ENCODE measurements around the gene MYO5B.
"Not testable (repeated sequence)": the region's sequence is repeated elsewhere in the genome, so short reads cannot be mapped to it uniquely, and the experiment has no call there.

The MYO5B gene

DNA sequence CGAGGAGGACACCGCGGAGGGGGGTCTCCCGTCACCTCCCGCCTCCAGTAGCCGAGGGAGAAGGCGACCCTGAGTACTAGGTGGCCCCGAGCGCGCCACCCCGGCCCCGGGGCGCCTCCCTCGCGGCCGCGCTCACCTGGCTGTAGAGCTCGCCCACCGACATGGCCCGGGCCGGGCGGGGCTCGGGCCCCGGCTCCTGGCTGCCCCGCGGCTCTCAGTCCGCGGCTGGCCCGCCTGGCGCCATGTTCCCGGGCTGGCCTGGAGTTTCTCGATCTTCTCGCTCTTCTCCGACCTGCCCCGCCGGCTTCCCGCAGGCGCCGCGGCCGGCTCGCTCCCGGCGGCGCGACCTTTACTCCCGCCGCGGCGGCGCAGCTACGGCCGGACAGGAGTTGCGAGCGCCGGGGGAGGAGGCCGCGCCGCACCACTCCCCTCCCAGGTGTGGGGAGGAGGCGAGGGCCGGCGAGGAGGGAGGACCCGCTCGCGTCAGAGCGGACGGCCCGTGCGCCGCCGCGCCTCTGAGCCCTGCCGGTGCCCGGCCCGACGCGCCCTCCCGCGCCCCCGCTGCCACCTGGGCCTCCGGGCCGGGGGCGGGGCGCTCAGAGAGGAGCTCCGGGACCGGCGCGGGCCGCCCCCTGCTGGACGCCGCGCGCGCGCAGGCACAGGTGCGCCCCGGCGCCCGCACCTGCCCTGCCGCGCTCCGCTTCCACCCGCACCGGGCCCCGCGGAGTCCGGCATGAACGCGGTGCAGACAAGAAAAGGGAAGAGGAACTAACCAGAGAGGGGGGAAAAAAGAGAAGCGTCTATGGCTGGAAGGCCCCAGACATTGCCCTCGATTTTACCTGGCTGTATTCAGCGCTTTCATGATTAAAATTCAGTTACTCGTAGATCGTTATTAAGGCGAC, at the start of gene MYO5B:
Gene MYO5B (minus strand): TSS at position 517 of the 902 bp plus-strand sequence. CDS start 354 bp downstream, at position 163.
- DNase-seq (ENCODE audit: low read depth) = peak; percentile 26

DNA sequence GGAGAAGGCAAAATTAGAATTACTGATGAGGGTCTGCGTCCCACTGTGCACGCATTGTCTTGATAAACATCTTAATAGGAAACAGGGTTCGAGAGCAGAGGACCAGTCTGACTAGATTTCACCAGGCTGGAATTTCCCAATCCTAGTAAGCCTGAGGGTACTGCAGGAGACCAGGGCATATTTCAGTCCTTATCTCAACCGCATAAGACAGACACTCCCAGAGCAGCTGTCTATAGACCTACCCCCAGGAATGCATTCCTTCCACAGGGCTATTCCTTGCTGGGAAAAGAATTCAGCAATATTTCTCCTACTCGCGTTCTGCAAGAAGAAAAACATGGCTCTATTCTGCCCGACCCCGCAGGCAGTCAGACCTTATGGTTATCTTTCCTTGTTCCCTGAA, 46.8 kb upstream of the MYO5B start:
- DNase-seq (ENCODE audit: low read depth) = not testable (repeated sequence)

DNA sequence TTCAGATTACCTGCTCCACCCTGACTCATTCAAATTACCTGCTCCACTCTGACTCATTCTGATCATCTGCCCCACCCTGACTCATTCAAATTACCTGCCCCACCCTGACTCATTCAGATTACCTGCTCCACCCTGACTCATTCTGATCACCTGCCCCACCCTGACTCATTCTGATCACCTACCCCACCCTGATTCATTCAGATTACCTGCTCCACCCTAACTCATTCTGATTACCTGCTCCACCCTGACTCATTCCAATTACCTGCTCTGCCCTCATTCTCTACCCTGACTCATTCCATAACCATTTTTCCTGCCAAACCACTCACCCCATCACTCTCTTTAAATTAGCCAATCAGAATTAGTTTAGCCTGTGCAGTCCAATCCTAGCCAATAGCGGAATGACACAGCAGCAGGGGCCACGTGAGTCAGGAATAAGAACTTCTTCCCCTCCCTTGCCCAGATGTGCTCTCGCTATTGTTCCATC, 45.2 kb upstream of the MYO5B start:
- no peak for DNase-seq (ENCODE audit: low read depth)

GRCh38 chr18:50232419-50232818, 37.5 kb upstream of the MYO5B start:
- DNase-seq (ENCODE audit: low read depth) = no peak

DNA sequence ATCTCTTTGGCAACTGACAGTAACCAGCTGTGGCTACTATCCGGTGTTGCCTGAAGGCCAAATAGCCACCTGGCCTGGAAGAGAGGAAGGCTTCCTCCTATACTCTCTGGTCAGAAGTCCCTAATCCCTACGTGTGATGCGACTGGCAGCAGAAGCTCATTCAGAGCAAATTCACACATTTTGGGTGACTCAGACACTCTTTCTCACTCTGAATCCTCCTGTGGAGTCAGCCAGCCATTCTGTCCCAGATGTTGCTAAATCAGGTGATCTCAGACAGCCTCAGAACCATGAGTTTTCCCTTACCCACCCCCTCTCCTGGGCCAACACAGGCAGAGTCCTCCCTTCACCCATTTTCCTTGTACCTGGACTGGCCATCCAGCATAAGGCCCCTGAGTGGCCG, 36.7 kb upstream of the MYO5B start:
- DNase-seq (ENCODE audit: low read depth) = no peak

GRCh38 chr18:50220249-50220648, 25.3 kb upstream of the MYO5B start:
- not testable (repeated sequence) for DNase-seq (ENCODE audit: low read depth)

- DNase-seq (ENCODE audit: low read depth) = no peak
Observed at GRCh38 chr18:50218432-50219197, 23.7 kb upstream of the MYO5B start.

GRCh38 chr18:50209311-50209710, 14.4 kb upstream of the MYO5B start:
- DNase-seq (ENCODE audit: low read depth) = no peak

DNA sequence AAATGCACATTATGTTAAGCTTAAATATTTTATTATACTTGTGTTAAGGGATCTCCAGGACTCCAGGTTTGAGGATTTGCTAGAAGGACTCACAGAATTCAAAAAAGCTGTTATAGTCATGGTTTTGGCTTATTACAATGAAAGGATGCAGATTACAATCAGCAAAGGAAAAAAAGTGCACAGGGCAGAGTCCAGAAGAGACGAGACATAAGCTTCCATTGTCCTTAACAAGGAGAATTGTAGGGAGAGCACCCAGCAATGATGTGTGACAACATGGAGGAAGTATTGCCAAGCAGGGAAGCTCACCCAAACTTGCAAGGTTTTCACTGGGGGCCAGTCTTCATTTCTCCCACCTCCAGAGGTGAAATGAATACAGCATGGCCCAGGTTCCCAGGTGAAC, 12.8 kb upstream of the MYO5B start:
- DNase-seq (ENCODE audit: low read depth) = no peak

DNA sequence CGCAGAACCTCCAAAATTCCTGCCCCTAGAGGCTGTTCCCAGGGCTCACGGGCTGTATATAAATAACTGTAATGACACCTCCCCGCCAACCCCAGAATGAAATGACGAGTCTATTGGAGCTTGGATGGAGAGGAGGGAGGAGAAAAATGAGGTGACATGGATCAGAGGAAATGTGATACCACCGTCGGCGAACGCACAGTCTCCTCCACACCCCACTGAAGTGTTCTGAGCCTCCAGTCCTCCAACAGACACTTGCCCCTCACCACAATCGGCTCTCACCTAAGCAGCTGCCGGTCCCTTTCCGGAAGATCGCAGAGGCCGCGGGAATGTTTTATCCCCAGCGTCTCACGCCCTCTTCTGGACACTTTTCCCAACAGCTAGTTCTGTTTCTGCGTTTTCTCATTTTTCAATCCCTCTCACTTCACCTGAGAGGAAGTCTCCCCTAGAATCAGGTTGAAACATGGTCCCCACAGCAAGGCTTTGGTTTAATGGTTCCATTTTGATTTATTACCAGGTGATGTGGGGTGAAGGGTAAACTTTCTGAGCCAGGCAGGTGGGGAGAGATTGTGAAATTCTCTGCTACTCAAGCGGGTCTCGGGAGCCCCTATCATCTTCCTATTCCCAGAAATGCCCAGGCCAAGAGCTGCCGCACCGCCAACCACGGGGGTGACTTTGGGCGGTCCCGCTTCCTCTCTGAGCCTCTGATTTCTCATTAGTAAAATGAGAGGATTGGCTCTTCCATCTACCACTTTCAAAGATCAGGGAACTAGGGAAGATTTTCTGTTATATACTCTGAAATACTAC, 9.1 kb upstream of the MYO5B start:
- DNase-seq (ENCODE audit: low read depth) = no peak

- DNase-seq (ENCODE audit: low read depth) = no peak
Observed at GRCh38 chr18:50201476-50202018, 6.6 kb upstream of the MYO5B start.

- DNase-seq (ENCODE audit: low read depth) = no peak
Observed at GRCh38 chr18:50199921-50200320, 5.0 kb upstream of the MYO5B start.

DNA sequence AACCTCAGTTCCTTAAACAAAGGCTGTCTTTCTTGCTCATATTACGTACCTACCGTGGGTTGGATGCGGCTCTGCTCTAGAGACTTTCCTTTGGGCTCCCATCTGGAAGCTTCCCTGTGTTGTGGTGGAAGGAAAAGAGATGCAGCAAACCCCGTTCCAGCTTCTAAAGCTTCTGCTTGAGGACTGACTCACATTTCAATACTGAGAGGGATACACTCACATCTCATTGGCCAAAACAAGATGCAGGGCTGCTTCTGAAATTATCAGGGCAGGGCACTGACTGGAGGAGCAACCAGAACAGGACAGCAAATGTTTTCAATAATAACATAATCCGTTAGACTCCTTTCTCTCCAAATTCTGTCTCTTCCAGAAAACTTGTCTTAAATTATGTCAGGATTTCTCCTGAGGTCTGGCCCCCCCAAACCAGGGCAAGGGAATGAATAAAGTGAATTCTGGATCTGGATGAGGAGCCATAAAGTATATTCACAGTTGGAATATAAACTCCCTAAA, 4.5 kb upstream of the MYO5B start:
- DNase-seq (ENCODE audit: low read depth) = no peak

DNA sequence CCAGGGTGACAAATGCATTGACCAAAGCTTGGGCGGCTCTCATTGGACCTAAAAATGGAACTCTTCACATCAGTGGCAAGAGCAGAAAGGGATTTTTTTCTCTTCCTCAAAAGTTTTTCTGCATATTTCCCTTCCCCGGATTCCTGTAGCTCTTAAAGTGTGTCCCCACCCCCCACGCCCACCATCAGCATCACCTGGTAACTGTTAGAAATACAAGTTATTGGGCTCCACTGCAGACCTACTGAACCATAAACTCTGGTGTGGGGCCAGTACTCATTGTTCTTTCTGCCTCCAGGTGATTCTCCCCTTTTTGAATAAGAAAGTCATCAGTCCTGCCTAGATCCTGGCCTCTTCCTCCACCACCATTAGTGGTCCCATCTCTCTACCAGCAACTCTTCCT, 1.3 kb upstream of the MYO5B start:
- DNase-seq (ENCODE audit: low read depth) = no peak

GRCh38 chr18:50195689-50196088, 742 bp upstream of the MYO5B start:
- DNase-seq (ENCODE audit: low read depth) = no peak

DNA sequence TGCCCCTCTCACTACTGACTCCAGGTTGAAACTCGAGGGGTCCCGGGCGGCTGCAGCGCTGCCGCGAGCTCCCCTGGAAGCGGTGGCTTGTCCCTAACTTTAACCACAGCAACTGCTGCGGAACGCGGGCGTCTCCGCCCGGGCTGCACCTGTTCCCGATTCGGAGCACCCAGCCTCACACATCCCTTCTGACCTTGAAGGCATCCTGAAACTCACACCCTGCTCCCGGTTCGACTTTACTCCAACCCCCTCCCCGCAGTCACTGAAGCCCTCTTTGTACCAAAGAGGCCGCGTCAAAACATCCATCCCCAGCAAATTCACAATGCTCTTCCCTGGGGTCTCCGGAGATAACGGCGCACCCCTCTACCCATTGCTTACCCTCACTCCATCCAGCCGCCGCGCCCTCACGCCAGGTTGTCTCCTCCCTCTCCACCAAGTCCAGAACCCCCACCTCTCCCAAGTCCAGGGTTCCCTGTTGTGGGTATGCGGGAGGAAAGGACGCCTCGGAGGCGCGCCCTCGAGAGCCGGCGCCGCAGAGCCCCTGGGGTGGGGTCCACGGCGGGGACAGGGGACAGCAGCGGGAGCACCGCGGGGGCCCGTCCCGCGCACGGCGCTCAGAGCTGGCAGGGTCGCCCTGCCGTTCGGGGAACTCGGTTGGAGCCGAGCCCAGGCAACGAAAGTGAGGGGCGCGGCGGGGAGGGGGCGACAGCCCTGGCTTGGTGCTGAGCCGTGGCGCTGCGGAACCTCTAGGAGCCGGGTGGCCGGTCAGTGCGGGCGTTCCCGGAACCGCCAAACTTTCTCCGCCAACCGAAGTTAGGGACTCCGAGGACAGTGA, 934 bp downstream of the MYO5B start:
- DNase-seq (ENCODE audit: low read depth) = no peak

DNA sequence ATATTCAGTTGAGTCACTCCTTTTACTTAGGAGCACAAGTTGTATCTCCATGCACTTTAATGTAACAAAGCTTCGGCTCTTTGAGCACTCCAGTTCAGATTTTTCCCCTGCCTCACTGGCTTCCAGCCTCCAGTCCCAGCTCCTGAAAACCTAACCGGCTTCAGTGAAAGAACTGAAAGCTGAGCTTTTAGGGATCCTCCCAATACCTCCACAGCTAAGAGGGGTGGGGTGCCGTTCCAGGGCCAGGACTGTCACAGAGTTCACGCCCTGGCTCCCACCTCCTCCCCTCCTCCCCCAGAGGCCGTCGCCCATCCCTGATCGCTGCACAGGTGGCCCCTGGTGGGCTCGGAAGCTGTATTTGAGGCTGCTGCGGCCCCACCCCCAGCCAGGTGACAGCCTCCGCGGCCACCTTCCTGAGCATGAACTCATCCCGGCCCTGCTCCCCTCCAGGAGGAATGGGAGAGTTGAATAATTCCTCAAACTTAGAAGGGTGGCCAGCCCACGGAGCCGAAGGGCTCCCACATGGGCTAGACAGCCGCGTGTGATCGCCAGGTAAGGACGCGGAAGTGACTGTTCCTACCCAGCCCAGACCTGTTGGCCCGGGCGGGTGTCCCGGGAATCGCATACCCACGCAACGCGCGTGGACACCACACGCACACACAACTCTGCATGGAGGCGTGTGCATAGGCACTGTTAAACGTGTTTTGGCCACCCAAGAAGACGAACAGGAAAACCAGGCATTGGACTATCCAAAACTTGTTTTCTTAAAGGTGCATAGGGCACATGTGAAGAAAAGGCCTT, 1.8 kb downstream of the MYO5B start:
- DNase-seq (ENCODE audit: low read depth) = no peak

DNA sequence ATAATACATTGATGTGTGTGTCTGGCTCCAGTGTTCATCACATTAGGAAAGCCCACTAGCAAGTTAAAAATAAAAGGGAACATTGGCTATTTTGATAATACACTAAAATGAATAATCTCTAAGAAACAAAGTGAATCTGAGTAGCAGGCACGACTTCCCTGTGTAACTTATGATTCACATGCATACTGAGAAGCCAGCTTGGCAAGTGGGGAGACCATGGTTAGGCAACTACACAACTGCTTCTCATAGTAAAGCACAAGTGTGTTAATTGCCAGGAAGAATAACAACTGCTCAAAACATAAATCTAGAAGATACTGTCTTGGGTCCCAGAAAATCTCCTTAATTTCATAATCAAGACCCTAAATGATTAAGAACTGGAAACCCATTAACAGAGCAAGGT, 4.0 kb downstream of the MYO5B start:
- no peak for DNase-seq (ENCODE audit: low read depth)

GRCh38 chr18:50190236-50190635, 4.7 kb downstream of the MYO5B start:
- DNase-seq (ENCODE audit: low read depth) = no peak

DNA sequence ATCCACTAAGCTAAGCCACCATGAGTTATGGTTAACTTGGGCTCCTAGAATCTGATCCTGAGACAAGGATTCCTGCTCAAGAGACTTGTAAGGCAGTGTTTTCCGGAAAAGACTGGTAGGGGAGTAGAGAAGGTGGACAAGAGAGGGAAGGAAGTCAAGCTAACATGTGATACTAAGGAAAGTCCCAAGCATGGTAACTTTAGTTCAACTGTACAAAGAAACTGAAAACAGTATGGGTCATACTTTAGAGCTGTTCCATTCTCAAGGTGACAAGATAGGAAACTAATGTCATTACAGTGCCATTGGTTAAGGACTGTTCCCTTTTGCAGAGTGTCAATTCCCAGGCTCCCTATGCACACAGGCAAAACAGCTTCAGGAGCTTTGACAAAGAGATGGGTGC, 5.8 kb downstream of the MYO5B start:
- DNase-seq (ENCODE audit: low read depth) = no peak

All from activated T-helper 9 cell treated with anti-CD3 and anti-CD28 coated beads, Interleukin-2, amount 50 U/mL, for 16 hours (primary cell).